ENCODE results near the gene SLIT1. TPM values are rescaled to one million over a fixed set of nuclear protein-coding genes. Genes with fewer than 3 reads are reported as not detected.

SLIT1 gene
- total and polyA plus RNA-seq, 2 of the 8 experiments (the other 6 are each of a cell fraction or from before 2014, with no cell fraction given), result 0.70 to 0.88 TPM

- TF ChIP-seq CHD7 (IDR thresholded peaks at IDR 0.05; ENCODE audit: insufficient replicate concordance, low read length) (no peak), RFX5 (IDR thresholded peaks at IDR 0.05; ENCODE audit: borderline replicate concordance, low read depth, low read length) (no peak), BACH1 (IDR thresholded peaks at IDR 0.05; ENCODE audit: low read length) (no peak)
Measured at GRCh38 chr10:97075421-97075820, 110.3 kb downstream of the SLIT1 start (continued).

Data from H1 (cell line).